Brain microvascular endothelial cell (primary cell): ENCODE data around the gene C19orf47.

Experiments
- DNase-seq: peaks from one replicate; pipeline ENCODE4 v3.0.0-alpha.2; 2020
- H3K27ac ChIP-seq: fragments of 250-450 bp; sonication (Bioruptor Pico); 2 replicates; pipeline ENCODE4 v1.5.1; 2020; ENCODE audit warnings: mild to moderate bottlenecking, moderate library complexity
- H3K27me3 ChIP-seq: fragments of 250-450 bp; sonication (Bioruptor Pico); replicated peaks from 2 replicates; pipeline ENCODE4 v1.5.1; 2020; ENCODE audit warnings: mild to moderate bottlenecking
- H3K36me3 ChIP-seq: fragments of 250-450 bp; sonication (Bioruptor Pico); replicated peaks from 2 replicates; pipeline ENCODE4 v1.5.1; 2020; ENCODE audit warnings: mild to moderate bottlenecking
- H3K4me3 ChIP-seq: 2 replicates; pipeline ENCODE4 v1.5.1; 2011; ENCODE audit warnings: low read depth, mild to moderate bottlenecking, control low read depth, low read length, moderate library complexity
- CTCF ChIP-seq: IDR thresholded peaks from 2 replicates; pipeline ENCODE4 v1.5.1; 2011; ENCODE audit warnings: low read depth, mild to moderate bottlenecking, moderate library complexity, low read length, control low read depth, inconsistent platforms; ENCODE audit errors: missing control alignments
- in situ Hi-C: cut with HindIII; loops from 2 replicates; pipeline ENCODE4 v1.10.0; 2017; ENCODE audit warnings: low sequenced_read_pairs, low pct_ligation_motif_present

The C19orf47 gene

GRCh38 chr19:40322951-40323615 is 25.1 kb downstream of the C19orf47 start:
- H3K4me3 ChIP-seq = no peak overlapping the region
- H3K27me3 ChIP-seq = no peaks in the 10 kb centered on the region
- DNase-seq = peak; percentile 25
- H3K36me3 ChIP-seq = peaks cover 60% of the 10 kb centered on the region
- TF ChIP-seq CTCF = peak; percentile 16
- in situ Hi-C loops = no loop called here
- H3K27ac ChIP-seq = no peak overlapping the region

- H3K36me3 ChIP-seq = peaks cover 52% of the 10 kb centered on the region
- H3K4me3 ChIP-seq = no peak overlapping the region
- in situ Hi-C loops = no loop called here
- no peak overlapping the region for H3K27ac ChIP-seq
- DNase-seq = peak; percentile 52
- no peaks in the 10 kb centered on the region for H3K27me3 ChIP-seq
- TF ChIP-seq CTCF = no peak
Measured at GRCh38 chr19:40322271-40322610, 26.0 kb downstream of the C19orf47 start.

GRCh38 chr19:40321566-40322270 is 26.5 kb downstream of the C19orf47 start:
- no peak overlapping the region for H3K4me3 ChIP-seq
- no peaks in the 10 kb centered on the region for H3K27me3 ChIP-seq
- no peak for DNase-seq
- H3K36me3 ChIP-seq = peaks cover 52% of the 10 kb centered on the region
- in situ Hi-C loops = no loop called here
- no peak overlapping the region for H3K27ac ChIP-seq
- TF ChIP-seq CTCF = no peak

GRCh38 chr19:40321076-40321475 is 27.1 kb downstream of the C19orf47 start:
- Histone ChIP-seq H3K27ac (no peak overlapping the region), H3K4me3 (no peak overlapping the region), H3K27me3 (no peaks in the 10 kb centered on the region), H3K36me3 (peaks cover 51% of the 10 kb centered on the region)
- no peak for DNase-seq
- no peak for TF ChIP-seq CTCF
- in situ Hi-C loops = no loop called here

- no peak for DNase-seq
- Histone ChIP-seq H3K27me3 (no peaks in the 10 kb centered on the region), H3K27ac (no peak overlapping the region), H3K4me3 (no peak overlapping the region), H3K36me3 (peaks cover 46% of the 10 kb centered on the region)
- in situ Hi-C loops = no loop called here
- TF ChIP-seq CTCF = no peak
Measured at GRCh38 chr19:40320558-40320935, 27.6 kb downstream of the C19orf47 start.
